ENCODE data around the gene TAX1BP1.

- TF ChIP-seq POLR2A (IDR thresholded peaks at IDR 0.05; ENCODE audit: low read depth, low read length), result no peak
- no peak for TF ChIP-seq CTCF (IDR thresholded peaks at IDR 0.05; ENCODE audit: extremely low read depth in 1 of 2, insufficient read depth in 1 of 2, low read depth in 1 of 2, low read length in 2 of 2)
Observed at GRCh38 chr7:27788437-27788836, 48.5 kb downstream of the TAX1BP1 start.

Measured in endothelial cell of umbilical vein (primary cell).